ENCODE results near the gene DCDC1. TPM values are rescaled to one million over a fixed set of nuclear protein-coding genes. Genes with fewer than 3 reads are reported as not detected.

DCDC1 gene
- total RNA-seq, 2 donors from 2014 or later = 0.33 to 1.8 TPM

DNA sequence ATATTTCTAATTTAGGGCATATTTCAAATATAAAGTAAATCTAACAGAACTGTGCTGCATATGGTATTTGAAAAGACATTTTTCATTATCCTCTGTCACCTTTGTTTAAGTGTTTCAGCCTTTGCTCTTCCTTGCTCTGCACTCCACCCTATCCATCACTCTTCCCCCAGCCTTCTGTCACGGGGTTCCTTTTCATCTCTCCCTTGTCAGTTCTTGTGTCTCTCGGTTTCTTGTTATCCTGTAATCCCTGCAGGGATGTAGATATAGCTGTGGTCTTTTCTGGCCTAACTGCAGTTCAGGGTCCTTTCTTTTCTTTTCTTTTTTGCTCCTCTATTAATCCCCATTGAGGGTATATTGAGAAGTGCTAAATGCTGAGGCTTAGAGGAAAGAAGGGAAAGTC lies 261.9 kb downstream of the DCDC1 start:
- intact Hi-C loops (cut with DNase I) = no loop called here
- Histone ChIP-seq H3K27me3 (no peaks in the 10 kb centered on the region), H3K36me3 (replicated peaks in 1 of 2; ENCODE audit: insufficient read depth in 1 of 2, low read depth in 2 of 2) (no peaks in the 10 kb centered on the region), H3K4me3 (no peak overlapping the region), H3K27ac (no peak overlapping the region), H3K9me3 (no peaks in the 10 kb centered on the region), H3K4me1 (peaks cover 15% of the 10 kb centered on the region)
- 42 to 55% methylated on average over 2 of the region's 2 CpGs for WGBS, 2 donors
- no peak for TF ChIP-seq POLR2A (IDR thresholded peaks at IDR 0.05)
- TF ChIP-seq, protein P1, sequence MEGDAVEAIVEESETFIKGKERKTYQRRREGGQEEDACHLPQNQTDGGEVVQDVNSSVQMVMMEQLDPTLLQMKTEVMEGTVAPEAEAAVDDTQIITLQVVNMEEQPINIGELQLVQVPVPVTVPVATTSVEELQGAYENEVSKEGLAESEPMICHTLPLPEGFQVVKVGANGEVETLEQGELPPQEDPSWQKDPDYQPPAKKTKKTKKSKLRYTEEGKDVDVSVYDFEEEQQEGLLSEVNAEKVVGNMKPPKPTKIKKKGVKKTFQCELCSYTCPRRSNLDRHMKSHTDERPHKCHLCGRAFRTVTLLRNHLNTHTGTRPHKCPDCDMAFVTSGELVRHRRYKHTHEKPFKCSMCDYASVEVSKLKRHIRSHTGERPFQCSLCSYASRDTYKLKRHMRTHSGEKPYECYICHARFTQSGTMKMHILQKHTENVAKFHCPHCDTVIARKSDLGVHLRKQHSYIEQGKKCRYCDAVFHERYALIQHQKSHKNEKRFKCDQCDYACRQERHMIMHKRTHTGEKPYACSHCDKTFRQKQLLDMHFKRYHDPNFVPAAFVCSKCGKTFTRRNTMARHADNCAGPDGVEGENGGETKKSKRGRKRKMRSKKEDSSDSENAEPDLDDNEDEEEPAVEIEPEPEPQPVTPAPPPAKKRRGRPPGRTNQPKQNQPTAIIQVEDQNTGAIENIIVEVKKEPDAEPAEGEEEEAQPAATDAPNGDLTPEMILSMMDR (IDR thresholded peaks at IDR 0.05) = no peak
- ATAC-seq (no peak), DNase-seq (no peak)

DNA sequence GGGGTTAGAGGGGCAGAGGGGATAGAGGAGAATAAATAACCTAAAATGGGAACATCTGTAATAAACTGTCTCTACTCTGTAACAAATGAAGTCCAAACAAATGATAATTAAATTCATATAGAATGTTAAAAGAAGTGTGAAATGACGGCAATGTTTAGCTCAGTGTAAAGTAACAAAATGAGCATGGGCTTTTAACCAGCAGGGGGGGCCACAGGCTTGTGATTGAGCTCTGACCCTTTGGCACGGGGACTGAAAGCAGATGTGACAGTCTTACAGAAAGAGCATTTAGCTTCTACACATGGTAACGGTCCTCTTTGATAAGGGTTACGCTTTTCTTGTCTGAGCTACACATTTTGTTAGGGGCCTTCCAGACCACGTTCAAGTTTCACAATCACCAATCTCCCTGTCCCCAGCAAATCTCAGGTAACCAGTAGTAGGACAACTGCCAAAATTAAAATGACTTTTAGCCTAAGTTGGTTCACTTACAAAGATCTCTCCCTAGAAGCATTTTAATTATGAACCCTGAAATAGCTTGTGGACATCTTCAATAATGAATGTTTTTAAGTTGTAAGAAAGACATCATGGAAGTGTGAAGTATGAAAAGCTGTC lies 262.5 kb downstream of the DCDC1 start:
- Histone ChIP-seq H3K4me1 (peaks cover 18% of the 10 kb centered on the region), H3K9me3 (no peaks in the 10 kb centered on the region), H3K27ac (no peak overlapping the region), H3K4me3 (no peak overlapping the region), H3K27me3 (no peaks in the 10 kb centered on the region), H3K36me3 (replicated peaks in 1 of 2; ENCODE audit: insufficient read depth in 1 of 2, low read depth in 2 of 2) (no peaks in the 10 kb centered on the region)
- peak; percentile 74 for ATAC-seq
- intact Hi-C loops (cut with DNase I) = no loop called here
- no peak for TF ChIP-seq POLR2A (IDR thresholded peaks at IDR 0.05)
- TF ChIP-seq, protein P1 (IDR thresholded peaks at IDR 0.05) = peak; percentile 56 to 79 (median 68)
- whole genome bisulfite sequencing, 2 donors = 6 to 12% methylated on average over 5 of the region's 5 CpGs
- DNase-seq = peak; percentile 62 to 84 (median 71)

DNA sequence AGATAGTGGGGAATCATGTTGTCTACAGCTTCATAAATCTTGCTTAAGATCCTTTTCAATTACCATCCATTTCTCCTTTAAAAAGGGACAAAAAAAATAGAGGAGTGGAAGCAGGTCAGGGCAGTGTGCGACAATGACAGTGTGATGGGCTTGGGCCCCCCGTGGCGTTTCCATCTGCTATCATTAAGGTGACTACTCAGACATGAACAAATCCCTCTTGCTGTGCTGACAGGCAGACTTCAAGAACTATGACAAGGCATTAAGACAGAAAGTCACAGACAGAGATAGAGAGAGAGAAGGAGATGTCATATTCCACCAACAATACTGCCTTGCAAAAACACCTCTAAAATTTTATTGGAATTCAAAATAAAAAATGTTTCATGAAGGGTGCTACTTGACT lies 263.2 kb downstream of the DCDC1 start:
- Histone ChIP-seq H3K9me3 (no peaks in the 10 kb centered on the region), H3K4me1 (peaks cover 18% of the 10 kb centered on the region), H3K27ac (no peak overlapping the region), H3K36me3 (replicated peaks in 1 of 2; ENCODE audit: insufficient read depth in 1 of 2, low read depth in 2 of 2) (no peaks in the 10 kb centered on the region), H3K27me3 (no peaks in the 10 kb centered on the region), H3K4me3 (no peak overlapping the region)
- intact Hi-C loops (cut with DNase I) = no loop called here
- no peak for TF ChIP-seq POLR2A (IDR thresholded peaks at IDR 0.05)
- TF ChIP-seq, protein P1 (IDR thresholded peaks at IDR 0.05) = no peak
- 28 to 30% methylated on average over 3 of the region's 3 CpGs for WGBS, 2 donors
- no peak for ATAC-seq
- no peak for DNase-seq

DNA sequence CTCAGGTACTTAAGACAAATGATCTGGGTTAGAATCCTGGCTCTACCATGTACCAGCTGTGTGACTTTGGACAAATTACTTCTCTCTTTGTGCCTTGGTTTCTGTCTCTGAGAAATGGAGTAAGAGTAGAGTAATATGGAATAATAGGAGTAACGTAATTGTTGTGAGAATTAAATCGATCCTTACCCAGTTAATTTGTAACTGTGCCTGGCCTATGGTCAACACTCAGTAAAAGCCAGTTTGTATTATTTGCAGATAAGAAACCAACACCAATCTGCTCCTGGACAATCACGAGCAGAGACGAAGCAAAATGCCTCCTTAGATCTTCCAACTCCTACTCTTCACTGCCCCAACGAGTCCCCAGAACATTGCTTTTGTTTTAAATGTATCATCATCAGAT lies 266.7 kb downstream of the DCDC1 start:
- peak; percentile 77 for ATAC-seq

More for the DNA sequence above, 266.7 kb downstream of the DCDC1 start:
- H3K4me1 ChIP-seq = peaks cover 12% of the 10 kb centered on the region
- no peak overlapping the region for H3K4me3 ChIP-seq
- intact Hi-C loops (cut with DNase I) = no loop called here
- no peaks in the 10 kb centered on the region for H3K27me3 ChIP-seq
- TF ChIP-seq, protein P1 (IDR thresholded peaks at IDR 0.05) = no peak
- no peak for TF ChIP-seq POLR2A (IDR thresholded peaks at IDR 0.05)
- H3K36me3 ChIP-seq (replicated peaks in 1 of 2; ENCODE audit: insufficient read depth in 1 of 2, low read depth in 2 of 2) = no peaks in the 10 kb centered on the region
- WGBS, 2 donors = 12 to 13% methylated on average over 5 of the region's 5 CpGs
- no peaks in the 10 kb centered on the region for H3K9me3 ChIP-seq
- peak in 1 of 4 donors; percentile 3 for DNase-seq
- H3K27ac ChIP-seq = no peak overlapping the region
